HCT116 (cell line): ENCODE measurements around the gene SLC9C2.

Experiments
- ELF1 ChIP-seq: IDR thresholded peaks from 2 replicates; pipeline ENCODE4 v1.6.1; 2012; ENCODE audit warnings: low read depth, borderline replicate concordance
- EZH2 ChIP-seq: fragments of 200-600 bp; sonication (generic); IDR thresholded peaks from 2 replicates; pipeline ENCODE4 v1.6.1; 2017; ENCODE audit warnings: antibody characterized with exemption, mixed run types
- POLR2A ChIP-seq: IDR thresholded peaks from 2 replicates; pipeline ENCODE4 v1.7.0; 2011; ENCODE audit warnings: borderline replicate concordance; ENCODE audit not compliant: insufficient read depth, insufficient read length; ENCODE audit errors: extremely low read depth
- POLR2AphosphoS5 ChIP-seq: IDR thresholded peaks from 2 replicates; pipeline ENCODE4 v1.6.1; 2011; ENCODE audit warnings: mild to moderate bottlenecking, low read depth, low read length, moderate library complexity
- SIN3A ChIP-seq: IDR thresholded peaks from 2 replicates; pipeline ENCODE4 v1.6.1; 2012; ENCODE audit warnings: low read depth
- SP1 ChIP-seq: IDR thresholded peaks from 2 replicates; pipeline ENCODE4 v1.6.1; 2012; ENCODE audit warnings: low read depth
- YY1 ChIP-seq: IDR thresholded peaks from 2 replicates; pipeline ENCODE4 v1.6.1; 2011; ENCODE audit warnings: low read length, low read depth, moderate library complexity, mild to moderate bottlenecking; ENCODE audit not compliant: insufficient replicate concordance; ENCODE audit errors: extremely low read depth
- TF ChIP-seq, protein P1 (sequence below), 3 experiments: fragments of 200-600 bp in 1 of 3; sonication (generic) in 1 of 3; IDR thresholded peaks in 2 of 3; conservative IDR thresholded peaks in 1 of 3; 2 replicates each; pipeline ENCODE4 v1.5.1; 2012 to 2017; ENCODE audit warnings: low read depth in 2 of 3, low read length in 2 of 3, antibody characterized with exemption in 1 of 3, borderline replicate concordance in 1 of 3, control low read depth in 1 of 3, mild to moderate bottlenecking in 1 of 3, mixed read lengths in 1 of 3, mixed run types in 1 of 3, moderate library complexity in 1 of 3; ENCODE audit not compliant: insufficient read depth in 1 of 3
- TF ChIP-seq, protein P2 (sequence below): IDR thresholded peaks from 2 replicates; pipeline ENCODE4 v1.6.1; 2012
- TF ChIP-seq, protein P3 (sequence below): IDR thresholded peaks from 2 replicates; pipeline ENCODE4 v1.6.1; 2012; ENCODE audit warnings: low read depth

DNA sequence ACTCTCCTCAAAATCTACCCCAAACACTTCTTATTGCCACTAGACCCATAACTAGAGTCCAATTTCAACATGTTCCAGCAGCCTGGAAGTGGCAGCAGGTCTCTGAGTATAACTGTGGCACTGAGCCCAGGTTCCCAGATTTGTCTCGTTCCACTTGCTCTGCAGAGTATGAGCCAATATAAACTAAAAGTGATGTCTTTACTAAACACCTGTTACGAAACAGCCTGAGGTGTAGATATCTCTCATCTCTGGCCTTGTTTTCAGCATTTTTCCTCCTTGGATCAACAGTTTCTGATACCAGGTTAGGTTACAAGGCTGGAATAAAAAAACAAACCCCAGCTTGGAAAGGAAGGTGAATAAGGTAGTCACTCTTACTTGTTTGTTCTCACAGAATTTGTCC is 150.9 kb downstream of the SLC9C2 start:
- TF ChIP-seq, protein P1, sequence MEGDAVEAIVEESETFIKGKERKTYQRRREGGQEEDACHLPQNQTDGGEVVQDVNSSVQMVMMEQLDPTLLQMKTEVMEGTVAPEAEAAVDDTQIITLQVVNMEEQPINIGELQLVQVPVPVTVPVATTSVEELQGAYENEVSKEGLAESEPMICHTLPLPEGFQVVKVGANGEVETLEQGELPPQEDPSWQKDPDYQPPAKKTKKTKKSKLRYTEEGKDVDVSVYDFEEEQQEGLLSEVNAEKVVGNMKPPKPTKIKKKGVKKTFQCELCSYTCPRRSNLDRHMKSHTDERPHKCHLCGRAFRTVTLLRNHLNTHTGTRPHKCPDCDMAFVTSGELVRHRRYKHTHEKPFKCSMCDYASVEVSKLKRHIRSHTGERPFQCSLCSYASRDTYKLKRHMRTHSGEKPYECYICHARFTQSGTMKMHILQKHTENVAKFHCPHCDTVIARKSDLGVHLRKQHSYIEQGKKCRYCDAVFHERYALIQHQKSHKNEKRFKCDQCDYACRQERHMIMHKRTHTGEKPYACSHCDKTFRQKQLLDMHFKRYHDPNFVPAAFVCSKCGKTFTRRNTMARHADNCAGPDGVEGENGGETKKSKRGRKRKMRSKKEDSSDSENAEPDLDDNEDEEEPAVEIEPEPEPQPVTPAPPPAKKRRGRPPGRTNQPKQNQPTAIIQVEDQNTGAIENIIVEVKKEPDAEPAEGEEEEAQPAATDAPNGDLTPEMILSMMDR (IDR thresholded peaks at IDR 0.05 in 2 of 3, conservative IDR thresholded peaks at IDR 0.05 in 1 of 3; ENCODE audit: borderline replicate concordance in 1 of 3, insufficient read depth in 1 of 3, low read depth in 2 of 3, low read length in 2 of 3): no peak
- TF ChIP-seq POLR2AphosphoS5: no peak
- TF ChIP-seq, protein P2, sequence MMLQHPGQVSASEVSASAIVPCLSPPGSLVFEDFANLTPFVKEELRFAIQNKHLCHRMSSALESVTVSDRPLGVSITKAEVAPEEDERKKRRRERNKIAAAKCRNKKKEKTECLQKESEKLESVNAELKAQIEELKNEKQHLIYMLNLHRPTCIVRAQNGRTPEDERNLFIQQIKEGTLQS: no peak
- no peak for TF ChIP-seq POLR2A
- no peak for TF ChIP-seq EZH2
- no peak for TF ChIP-seq ELF1
- TF ChIP-seq, protein P3, sequence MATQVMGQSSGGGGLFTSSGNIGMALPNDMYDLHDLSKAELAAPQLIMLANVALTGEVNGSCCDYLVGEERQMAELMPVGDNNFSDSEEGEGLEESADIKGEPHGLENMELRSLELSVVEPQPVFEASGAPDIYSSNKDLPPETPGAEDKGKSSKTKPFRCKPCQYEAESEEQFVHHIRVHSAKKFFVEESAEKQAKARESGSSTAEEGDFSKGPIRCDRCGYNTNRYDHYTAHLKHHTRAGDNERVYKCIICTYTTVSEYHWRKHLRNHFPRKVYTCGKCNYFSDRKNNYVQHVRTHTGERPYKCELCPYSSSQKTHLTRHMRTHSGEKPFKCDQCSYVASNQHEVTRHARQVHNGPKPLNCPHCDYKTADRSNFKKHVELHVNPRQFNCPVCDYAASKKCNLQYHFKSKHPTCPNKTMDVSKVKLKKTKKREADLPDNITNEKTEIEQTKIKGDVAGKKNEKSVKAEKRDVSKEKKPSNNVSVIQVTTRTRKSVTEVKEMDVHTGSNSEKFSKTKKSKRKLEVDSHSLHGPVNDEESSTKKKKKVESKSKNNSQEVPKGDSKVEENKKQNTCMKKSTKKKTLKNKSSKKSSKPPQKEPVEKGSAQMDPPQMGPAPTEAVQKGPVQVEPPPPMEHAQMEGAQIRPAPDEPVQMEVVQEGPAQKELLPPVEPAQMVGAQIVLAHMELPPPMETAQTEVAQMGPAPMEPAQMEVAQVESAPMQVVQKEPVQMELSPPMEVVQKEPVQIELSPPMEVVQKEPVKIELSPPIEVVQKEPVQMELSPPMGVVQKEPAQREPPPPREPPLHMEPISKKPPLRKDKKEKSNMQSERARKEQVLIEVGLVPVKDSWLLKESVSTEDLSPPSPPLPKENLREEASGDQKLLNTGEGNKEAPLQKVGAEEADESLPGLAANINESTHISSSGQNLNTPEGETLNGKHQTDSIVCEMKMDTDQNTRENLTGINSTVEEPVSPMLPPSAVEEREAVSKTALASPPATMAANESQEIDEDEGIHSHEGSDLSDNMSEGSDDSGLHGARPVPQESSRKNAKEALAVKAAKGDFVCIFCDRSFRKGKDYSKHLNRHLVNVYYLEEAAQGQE: no peak
- no peak for TF ChIP-seq YY1
- TF ChIP-seq SP1: no peak
- TF ChIP-seq SIN3A: no peak
